CD8-positive, alpha-beta memory T cell (primary cell): ENCODE measurements around the gene CLRN3. TPM values are rescaled to one million over a fixed set of nuclear protein-coding genes. Genes with fewer than 3 reads are reported as not detected.

Source experiments
- CTCF ChIA-PET: fragments of 350-600 bp; sonication (Branson Sonifier 250); formaldehyde crosslinking; loops from one replicate; lab custom pipeline; 2021; ENCODE audit warnings: antibody characterized with exemption; lab: Charles Lee
- POLR2A ChIA-PET: fragments of 350-600 bp; sonication (Branson Sonifier 250); formaldehyde crosslinking; loops from one replicate; lab custom pipeline; 2021; ENCODE audit warnings: antibody characterized with exemption; lab: Charles Lee
- DNase-seq, 5 donors: peaks; one replicate each; pipeline versions ENCODE4 v3.0.0 to v3.0.0-alpha.2; 2020 to 2022; ENCODE audit warnings: mixed read lengths in 1 of 5
- H3K27ac ChIP-seq: one replicate; pipeline ENCODE4 v1.7.0; 2013; ENCODE audit warnings: low read depth, mild to moderate bottlenecking, low read length, moderate library complexity
- H3K27me3 ChIP-seq: 2 replicates; pipeline ENCODE4 v1.7.0; 2013; ENCODE audit warnings: low read length, mild to moderate bottlenecking; ENCODE audit not compliant: insufficient read depth, poor library complexity, severe bottlenecking
- H3K36me3 ChIP-seq: 2 replicates; pipeline ENCODE4 v1.7.0; 2013; ENCODE audit warnings: mild to moderate bottlenecking, low read length, moderate library complexity; ENCODE audit not compliant: insufficient read depth
- H3K4me1 ChIP-seq: 2 replicates; pipeline ENCODE4 v1.7.0; 2013; ENCODE audit warnings: mild to moderate bottlenecking, low read length, moderate library complexity; ENCODE audit not compliant: insufficient read depth
- H3K4me3 ChIP-seq: 2 replicates; pipeline ENCODE4 v1.7.0; 2013; ENCODE audit warnings: mild to moderate bottlenecking, low read length
- H3K9me3 ChIP-seq: 2 replicates; pipeline ENCODE4 v1.7.0; 2013; ENCODE audit warnings: mild to moderate bottlenecking, low read length
- H3K27ac Mint-ChIP-seq, 8 donors: one replicate each; pipeline ENCODE4 v1.8.0; 2020 to 2021; ENCODE audit warnings: mixed read lengths in 8 of 8, mild to moderate bottlenecking in 6 of 8, inconsistent platforms in 3 of 8, moderate library complexity in 3 of 8
- H3K27me3 Mint-ChIP-seq, 2 donors: one replicate each; pipeline ENCODE4 v1.8.0; 2020 to 2021; ENCODE audit warnings: mixed read lengths in 2 of 2, mild to moderate bottlenecking in 1 of 2, moderate library complexity in 1 of 2
- H3K36me3 Mint-ChIP-seq, 3 donors: one replicate each; pipeline ENCODE4 v1.8.0; 2020 to 2021; ENCODE audit warnings: mixed read lengths in 3 of 3, inconsistent platforms in 1 of 3, mild to moderate bottlenecking in 1 of 3
- H3K4me1 Mint-ChIP-seq, 3 donors: one replicate each; pipeline ENCODE4 v1.8.0; 2020 to 2021; ENCODE audit warnings: mixed read lengths in 3 of 3, inconsistent platforms in 1 of 3, mild to moderate bottlenecking in 1 of 3
- H3K4me3 Mint-ChIP-seq, 7 donors: one replicate each; pipeline ENCODE4 v1.8.0; 2020 to 2021; ENCODE audit warnings: mixed read lengths in 7 of 7, mild to moderate bottlenecking in 6 of 7, moderate library complexity in 4 of 7, inconsistent platforms in 2 of 7
- H3K9me3 Mint-ChIP-seq, 5 donors: one replicate each; pipeline ENCODE4 v1.8.0; 2020 to 2022; ENCODE audit warnings: mixed read lengths in 5 of 5, mild to moderate bottlenecking in 3 of 5, moderate library complexity in 2 of 5, inconsistent platforms in 1 of 5
- polyA plus RNA-seq: library from polyadenylated mRNA; unstranded; fragments of 300-500 nt; fragmentation: Illumina TruSeq; gene quantifications from one replicate; pipeline ENCODE4 v1.2.3, GENCODE V29; 2021
- total RNA-seq, 2 experiments: library from RNA; stranded (reverse); gene quantifications; one replicate each; pipeline ENCODE4 v1.2.3, GENCODE V29; 2021

CLRN3 gene
- total and polyA plus RNA-seq, 3 experiments from 2014 or later: not detected

GRCh38 chr10:127932521-127933270 lies 40.0 kb upstream of the CLRN3 start:
- H3K4me1 Mint-ChIP-seq: no peaks in the 10 kb centered on the region
- H3K27ac Mint-ChIP-seq: no peak overlapping the region
- H3K9me3 ChIP-seq: no peaks in the 10 kb centered on the region
- CTCF ChIA-PET: no interaction called here
- H3K27ac ChIP-seq: no peak overlapping the region
- H3K27me3 ChIP-seq: no peaks in the 10 kb centered on the region
- peaks cover 3 to 24% of the 10 kb centered on the region in 2 donors for H3K27me3 Mint-ChIP-seq
- H3K9me3 Mint-ChIP-seq: no peaks in the 10 kb centered on the region
- no peaks in the 10 kb centered on the region for H3K36me3 ChIP-seq
- no peaks in the 10 kb centered on the region for H3K4me1 ChIP-seq
- no peak overlapping the region for H3K4me3 Mint-ChIP-seq
- no peaks in the 10 kb centered on the region for H3K36me3 Mint-ChIP-seq
- DNase-seq: no peak
- POLR2A ChIA-PET: no interaction called here
- no peak overlapping the region for H3K4me3 ChIP-seq

DNA sequence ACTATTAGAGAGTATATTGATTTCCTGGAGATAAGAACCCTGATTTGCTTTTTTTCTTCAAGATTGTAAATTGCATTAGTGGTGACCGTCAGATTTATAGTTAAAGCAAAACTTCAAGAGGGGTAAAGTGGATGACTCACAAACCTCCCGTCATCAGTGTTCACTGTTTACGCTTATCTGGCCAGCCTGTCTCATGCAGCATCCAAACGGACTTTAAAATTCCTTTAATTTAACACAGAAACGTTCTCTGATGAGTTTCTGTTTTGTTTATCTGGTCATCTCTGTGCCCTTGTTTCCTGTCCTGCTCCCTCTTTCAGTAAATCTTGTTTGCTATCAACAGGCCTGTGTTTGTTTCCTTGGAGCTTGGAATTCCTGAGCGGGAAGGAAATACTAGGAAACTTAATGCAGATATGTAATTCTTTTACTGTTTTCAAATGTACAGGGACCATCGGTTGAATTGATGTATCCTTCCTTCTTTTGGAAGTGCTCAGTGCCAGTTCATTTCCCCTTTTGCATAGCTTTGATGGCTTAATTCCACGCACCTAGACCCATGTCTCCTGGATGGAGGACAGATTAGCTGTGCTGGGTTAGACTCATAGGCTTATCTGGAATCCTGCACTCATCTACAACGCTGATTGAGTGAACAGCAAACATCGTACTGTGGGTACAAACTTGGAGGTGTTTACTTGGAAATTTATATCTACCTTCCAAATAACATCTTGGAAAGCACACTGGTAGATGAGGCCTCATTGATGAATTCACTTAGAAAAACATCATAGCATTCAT lies 35.5 kb upstream of the CLRN3 start:
- peak overlapping the region in 1 of 8 donors; percentile 61 for H3K27ac Mint-ChIP-seq
- H3K4me1 Mint-ChIP-seq: no peaks in the 10 kb centered on the region
- H3K27me3 Mint-ChIP-seq: peaks cover 0 to 7% of the 10 kb centered on the region in 2 donors
- no peaks in the 10 kb centered on the region for H3K36me3 ChIP-seq
- no peaks in the 10 kb centered on the region for H3K36me3 Mint-ChIP-seq
- no peaks in the 10 kb centered on the region for H3K4me1 ChIP-seq
- H3K27me3 ChIP-seq: no peaks in the 10 kb centered on the region
- ChIA-PET CTCF (no interaction called here), POLR2A (no interaction called here)
- H3K27ac ChIP-seq: no peak overlapping the region
- H3K9me3 Mint-ChIP-seq: no peaks in the 10 kb centered on the region
- peak overlapping the region in 1 of 7 donors; percentile 21 for H3K4me3 Mint-ChIP-seq
- H3K4me3 ChIP-seq: no peak overlapping the region
- H3K9me3 ChIP-seq: no peaks in the 10 kb centered on the region
- no peak for DNase-seq

- ChIA-PET CTCF (no interaction called here), POLR2A (no interaction called here)
- H3K9me3 ChIP-seq: no peaks in the 10 kb centered on the region
- no peak overlapping the region for H3K4me3 Mint-ChIP-seq
- H3K27ac Mint-ChIP-seq: peak overlapping the region in 1 of 8 donors; percentile 83
- no peaks in the 10 kb centered on the region for H3K9me3 Mint-ChIP-seq
- H3K36me3 ChIP-seq: no peaks in the 10 kb centered on the region
- no peaks in the 10 kb centered on the region for H3K27me3 ChIP-seq
- H3K36me3 Mint-ChIP-seq: no peaks in the 10 kb centered on the region
- H3K4me1 ChIP-seq: no peaks in the 10 kb centered on the region
- H3K4me3 ChIP-seq: no peak overlapping the region
- H3K27ac ChIP-seq: no peak overlapping the region
- no peaks in the 10 kb centered on the region for H3K4me1 Mint-ChIP-seq
- peaks cover 0 to 3% of the 10 kb centered on the region in 2 donors for H3K27me3 Mint-ChIP-seq
- DNase-seq: no peak
Observed at GRCh38 chr10:127926455-127926854, 33.7 kb upstream of the CLRN3 start.

GRCh38 chr10:127925471-127926207 lies 32.9 kb upstream of the CLRN3 start:
- CTCF ChIA-PET: interaction anchor here (1.1 kb wide), 1 partner anchor 12 kb away, joined by 3 read pairs; no protein-coding TSS in a partner anchor
- H3K36me3 Mint-ChIP-seq: no peaks in the 10 kb centered on the region

GRCh38 chr10:127923646-127924045 lies 30.9 kb upstream of the CLRN3 start:
- Histone ChIP-seq H3K36me3 (no peaks in the 10 kb centered on the region), H3K4me1 (no peaks in the 10 kb centered on the region), H3K9me3 (no peaks in the 10 kb centered on the region), H3K4me3 (no peak overlapping the region), H3K27ac (no peak overlapping the region), H3K27me3 (no peaks in the 10 kb centered on the region)
- ChIA-PET CTCF (no interaction called here), POLR2A (no interaction called here)
- Mint-ChIP-seq H3K27ac (no peak overlapping the region), H3K36me3 (no peaks in the 10 kb centered on the region), H3K9me3 (no peaks in the 10 kb centered on the region), H3K4me3 (no peak overlapping the region), H3K27me3 (peaks cover 2 to 3% of the 10 kb centered on the region in 2 donors), H3K4me1 (peaks cover 3 to 9% (median 5%) of the 10 kb centered on the region in 3 donors)
- no peak for DNase-seq

More at GRCh38 chr10:127925471-127926207, 32.9 kb upstream of the CLRN3 start:
- Histone ChIP-seq H3K36me3 (no peaks in the 10 kb centered on the region), H3K27ac (no peak overlapping the region), H3K9me3 (no peaks in the 10 kb centered on the region), H3K27me3 (no peaks in the 10 kb centered on the region), H3K4me1 (no peaks in the 10 kb centered on the region), H3K4me3 (no peak overlapping the region)
- Mint-ChIP-seq H3K27ac (no peak overlapping the region), H3K27me3 (peaks cover 0 to 3% of the 10 kb centered on the region in 2 donors), H3K4me1 (no peaks in the 10 kb centered on the region), H3K9me3 (no peaks in the 10 kb centered on the region), H3K4me3 (no peak overlapping the region)
- POLR2A ChIA-PET: no interaction called here
- DNase-seq: no peak

DNA sequence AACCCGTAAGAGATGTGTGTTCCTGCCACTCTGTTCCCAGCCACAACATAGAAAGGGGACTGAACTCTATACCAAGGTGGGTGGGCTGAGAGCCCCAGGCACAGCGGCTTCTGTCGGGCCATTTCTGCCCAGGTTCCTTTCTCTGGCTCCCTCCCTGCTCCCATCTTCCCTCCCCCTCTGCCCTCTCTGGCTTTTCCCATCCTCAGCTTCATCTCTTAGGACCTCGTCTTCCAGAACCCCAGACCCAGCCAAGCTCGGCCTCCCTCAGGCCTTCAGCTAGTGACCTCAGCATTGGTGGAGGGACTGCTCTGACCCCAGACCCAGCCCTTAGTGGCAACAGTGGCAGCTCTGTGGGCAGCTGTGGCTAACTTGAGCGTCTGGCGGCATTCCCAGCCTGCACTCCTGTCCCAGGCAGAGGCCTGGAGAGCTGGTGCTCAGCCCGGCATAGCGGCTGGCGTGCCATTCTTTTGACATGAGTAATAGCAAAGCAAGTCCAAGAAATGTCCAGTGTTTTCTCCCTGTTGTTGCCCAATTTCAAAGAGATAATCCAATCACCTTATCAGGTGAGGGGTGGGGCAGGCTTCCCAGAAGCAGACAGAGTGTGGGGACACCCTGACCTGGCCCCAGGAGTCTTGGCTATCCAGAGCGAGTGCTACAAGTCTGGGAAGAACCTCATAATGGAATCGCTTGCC lies 30.1 kb upstream of the CLRN3 start:
- peaks cover 3 to 9% (median 5%) of the 10 kb centered on the region in 3 donors for H3K4me1 Mint-ChIP-seq

GRCh38 chr10:127922206-127922605 lies 29.5 kb upstream of the CLRN3 start:
- Mint-ChIP-seq H3K27ac (no peak overlapping the region), H3K9me3 (no peaks in the 10 kb centered on the region), H3K27me3 (peaks cover 2 to 3% of the 10 kb centered on the region in 2 donors), H3K4me1 (peaks cover 3 to 9% (median 5%) of the 10 kb centered on the region in 3 donors), H3K36me3 (no peaks in the 10 kb centered on the region), H3K4me3 (no peak overlapping the region)
- POLR2A ChIA-PET: no interaction called here
- H3K9me3 ChIP-seq: no peaks in the 10 kb centered on the region
- H3K27me3 ChIP-seq: no peaks in the 10 kb centered on the region
- no peak for DNase-seq
- H3K4me1 ChIP-seq: no peaks in the 10 kb centered on the region
- no peaks in the 10 kb centered on the region for H3K36me3 ChIP-seq
- CTCF ChIA-PET: no interaction called here
- no peak overlapping the region for H3K27ac ChIP-seq
- H3K4me3 ChIP-seq: no peak overlapping the region

More for the DNA sequence above, 30.1 kb upstream of the CLRN3 start:
- POLR2A ChIA-PET: no interaction called here
- Mint-ChIP-seq H3K4me3 (no peak overlapping the region), H3K27ac (no peak overlapping the region), H3K9me3 (no peaks in the 10 kb centered on the region), H3K36me3 (no peaks in the 10 kb centered on the region), H3K27me3 (peaks cover 2 to 3% of the 10 kb centered on the region in 2 donors)
- Histone ChIP-seq H3K36me3 (no peaks in the 10 kb centered on the region), H3K27ac (no peak overlapping the region), H3K4me1 (no peaks in the 10 kb centered on the region), H3K9me3 (no peaks in the 10 kb centered on the region), H3K4me3 (no peak overlapping the region), H3K27me3 (no peaks in the 10 kb centered on the region)
- CTCF ChIA-PET: no interaction called here
- no peak for DNase-seq
